ENCODE data around the gene SOBP.

- TF ChIP-seq POLR2A (IDR thresholded peaks at IDR 0.05) (no peak), CTCF (IDR thresholded peaks at IDR 0.05) (no peak), POLR2AphosphoS5 (IDR thresholded peaks at IDR 0.05) (no peak)
Measured at GRCh38 chr6:107689190-107689589, 199.3 kb downstream of the SOBP start.

Measured in breast epithelium (tissue), 3 donors.